ENCODE data around the gene POLR1G.

POLR1G gene

DNA sequence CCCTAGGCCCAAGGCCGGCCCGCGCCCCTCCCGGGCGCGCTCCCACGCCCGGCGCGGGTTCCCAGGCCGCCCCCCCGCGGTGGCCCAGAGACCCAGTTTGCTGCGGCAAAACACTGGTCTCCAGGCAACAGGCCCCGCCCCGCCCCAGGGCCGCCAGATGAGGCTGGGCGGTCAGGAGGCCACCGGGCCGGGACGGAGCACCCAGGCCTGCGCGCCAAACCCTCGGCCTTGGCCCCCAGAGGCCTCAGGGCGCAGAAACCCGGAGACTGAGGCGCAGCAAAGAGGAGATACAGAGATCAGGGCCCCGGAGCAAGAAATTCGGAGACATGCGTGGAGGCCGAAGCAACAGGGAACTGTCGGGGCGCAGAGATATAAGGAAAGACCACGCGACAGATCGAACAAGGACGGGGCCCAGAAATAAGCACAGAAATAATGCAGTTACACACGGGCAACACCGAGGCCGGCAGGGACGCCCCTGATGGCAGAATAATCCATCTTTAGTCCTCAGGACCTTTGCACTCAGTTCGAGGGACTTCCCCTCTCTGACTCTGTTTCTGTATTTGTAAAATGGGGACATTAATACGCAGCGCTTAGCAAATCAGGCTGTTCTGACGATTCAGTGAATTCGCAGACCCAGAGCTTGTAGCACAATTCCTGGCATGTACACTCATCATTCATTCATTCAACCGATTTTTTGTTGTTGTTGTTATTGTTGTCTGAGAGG lies 38.0 kb downstream of the POLR1G start:
- peak; percentile 69 for DNase-seq (ENCODE audit: low read depth)

DNA sequence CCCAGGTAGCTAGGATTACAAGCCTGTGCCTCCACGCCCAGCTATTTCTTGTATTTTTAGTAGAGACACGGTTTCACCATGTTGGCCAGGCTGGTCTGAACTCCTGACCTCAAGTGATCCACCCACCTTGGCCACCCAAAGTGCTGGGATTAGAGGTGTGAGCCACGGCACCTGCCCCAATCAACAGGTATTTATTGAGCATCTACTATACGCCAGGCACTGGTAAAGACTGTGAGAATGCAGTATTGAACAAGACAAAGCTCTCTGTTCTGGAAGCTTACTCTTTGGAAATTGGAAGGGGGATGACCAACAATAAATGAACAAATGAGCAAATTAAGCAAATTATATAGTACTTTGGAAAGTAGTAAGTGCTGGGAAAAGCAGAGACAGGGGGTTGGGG lies 38.7 kb downstream of the POLR1G start:
- no peak for DNase-seq (ENCODE audit: low read depth)

DNA sequence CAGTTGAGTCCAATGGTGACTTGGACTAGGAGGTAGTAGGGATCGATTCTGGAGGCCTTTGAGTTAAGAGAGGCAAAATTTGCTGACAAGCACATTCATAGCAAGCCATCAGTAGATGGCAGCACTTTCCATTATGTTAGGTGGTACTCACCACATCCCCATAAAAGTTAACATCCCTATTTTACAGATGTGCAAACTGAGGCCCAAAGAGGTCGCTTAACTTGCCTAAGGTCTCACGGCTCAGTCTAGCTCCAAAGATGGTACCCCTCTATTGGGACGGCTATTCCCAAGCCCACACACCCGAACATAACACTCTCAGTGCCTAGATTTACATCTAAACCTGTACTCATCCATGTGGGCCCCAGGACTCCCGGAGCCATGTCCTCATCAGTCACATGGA lies 39.9 kb downstream of the POLR1G start:
- DNase-seq (ENCODE audit: low read depth) = no peak

GRCh38 chr19:45446944-45447343 lies 40.5 kb downstream of the POLR1G start:
- DNase-seq (ENCODE audit: low read depth) = no peak

DNA sequence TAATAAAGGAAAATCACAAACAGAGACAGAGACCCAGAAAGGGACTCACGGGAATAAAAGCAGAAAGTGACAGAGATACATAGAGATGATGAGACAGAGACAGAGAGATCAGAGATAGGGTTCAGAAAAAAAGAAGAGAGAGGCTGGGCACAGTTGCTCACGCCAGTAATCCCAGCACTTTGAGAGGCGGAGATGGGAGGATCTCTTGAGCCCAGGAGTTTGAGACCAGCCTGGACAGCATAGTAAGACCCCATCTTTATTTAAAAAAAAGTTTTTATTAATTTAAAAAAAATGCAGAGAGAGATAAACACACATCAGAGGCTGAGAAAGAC lies 41.9 kb downstream of the POLR1G start:
- no peak for DNase-seq (ENCODE audit: low read depth)

DNA sequence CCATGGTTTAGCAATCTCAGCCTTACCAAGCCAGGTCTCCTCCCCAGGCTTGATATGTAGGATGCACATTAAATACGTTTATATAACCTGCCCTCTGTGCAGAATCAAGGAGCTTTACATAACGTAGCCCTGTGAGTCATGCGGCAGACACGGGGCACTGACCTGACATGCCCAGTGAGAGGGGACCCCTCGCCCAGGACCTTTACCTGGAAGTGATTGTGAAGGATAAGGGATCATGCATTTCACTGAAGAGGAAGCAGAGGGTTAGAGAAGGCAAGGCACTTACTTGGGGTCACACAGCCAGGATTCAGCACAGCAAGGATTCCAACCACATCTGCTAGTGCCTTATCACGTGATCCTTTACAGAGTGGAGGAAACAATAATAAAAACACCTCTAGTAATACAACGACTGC lies 42.4 kb downstream of the POLR1G start:
- DNase-seq (ENCODE audit: low read depth) = no peak

- no peak for DNase-seq (ENCODE audit: low read depth)
These were observed 43.5 kb downstream of the POLR1G start for GRCh38 chr19:45450012-45450333.

GRCh38 chr19:45451131-45451849 lies 44.8 kb downstream of the POLR1G start:
- peak; percentile 54 for DNase-seq (ENCODE audit: low read depth)

- DNase-seq (ENCODE audit: low read depth) = no peak
These were observed 45.5 kb downstream of the POLR1G start for GRCh38 chr19:45451850-45452387.

GRCh38 chr19:45455707-45456499 lies 49.5 kb downstream of the POLR1G start:
- DNase-seq (ENCODE audit: low read depth) = no peak

DNA sequence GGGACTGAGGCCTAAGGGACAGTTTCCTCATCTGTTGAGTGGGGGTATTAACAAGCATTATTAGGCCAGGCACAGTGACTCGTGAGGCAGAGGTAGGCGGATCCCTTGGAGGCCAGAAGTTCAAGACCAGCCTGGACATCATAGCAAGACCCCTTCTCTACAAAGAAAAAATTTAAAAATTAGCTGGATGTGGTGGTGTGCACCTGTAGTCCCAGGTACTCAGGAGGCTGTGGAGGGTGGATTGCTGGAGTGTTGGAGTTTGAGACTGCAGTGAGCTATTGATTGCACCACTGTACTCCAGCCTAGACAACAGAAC lies 50.0 kb downstream of the POLR1G start:
- DNase-seq (ENCODE audit: low read depth) = no peak

DNA sequence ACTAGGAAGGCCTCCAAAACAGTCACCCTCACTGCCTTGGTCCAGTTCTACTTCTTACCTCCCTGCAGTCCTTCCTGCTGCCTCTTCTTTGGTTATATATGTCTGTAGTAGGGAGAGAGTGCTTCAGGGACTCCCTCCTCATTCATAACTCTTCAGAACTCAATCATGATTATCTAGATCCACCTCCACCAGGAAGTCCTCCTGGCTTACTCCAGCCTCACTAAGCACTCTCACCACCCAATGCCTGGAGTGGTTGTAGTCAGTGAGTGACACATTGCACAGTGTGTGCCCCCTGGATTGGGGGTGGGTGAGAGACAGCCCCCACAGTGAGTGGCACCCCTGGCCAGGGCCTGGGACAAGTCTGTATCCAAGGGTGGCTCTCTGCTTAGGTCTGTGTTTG lies 51.3 kb downstream of the POLR1G start:
- no peak for DNase-seq (ENCODE audit: low read depth)

Data from T follicular helper cell (primary cell).